PFSK-1 (cell line): ENCODE results near the gene MMRN1.

Experiments used
- FOXP2 ChIP-seq: optimal IDR thresholded peaks from 2 replicates; pipeline ENCODE3; 2011; ENCODE audit warnings: borderline replicate concordance, control low read depth, inconsistent platforms; ENCODE audit not compliant: insufficient read depth; ENCODE audit errors: extremely low read length, extremely low read depth
- POLR2AphosphoS5 ChIP-seq: IDR thresholded peaks from 2 replicates; pipeline ENCODE4 v1.6.1; 2012; ENCODE audit warnings: low read depth, mild to moderate bottlenecking, control low read depth, low read length, moderate library complexity
- REST ChIP-seq, 2 experiments: IDR thresholded peaks; 2 replicates each; pipeline versions ENCODE4 v1.6.1 to v1.8.0; 2011 to 2012; ENCODE audit warnings: low read depth in 2 of 2, low read length in 2 of 2, control low read depth in 1 of 2, inconsistent platforms in 1 of 2, mild to moderate bottlenecking in 1 of 2, moderate library complexity in 1 of 2; ENCODE audit not compliant: insufficient read depth in 1 of 2
- SIN3A ChIP-seq: IDR thresholded peaks from 2 replicates; pipeline ENCODE4 v1.6.1; 2012; ENCODE audit warnings: mild to moderate bottlenecking, low read length, moderate library complexity, borderline replicate concordance; ENCODE audit not compliant: insufficient read depth
- TAF1 ChIP-seq: IDR thresholded peaks from 2 replicates; pipeline ENCODE4 v1.6.1; 2012; ENCODE audit warnings: low read length, control low read depth, borderline replicate concordance; ENCODE audit not compliant: insufficient read depth

MMRN1 gene

GRCh38 chr4:89913623-89914022 lies 19.0 kb downstream of the MMRN1 start:
- no peak for TF ChIP-seq POLR2AphosphoS5
- TF ChIP-seq FOXP2, result no peak
- TF ChIP-seq SIN3A, result no peak
- TF ChIP-seq REST (IDR thresholded peaks at IDR 0.05; ENCODE audit: insufficient read depth in 1 of 2, low read depth in 2 of 2, low read length in 2 of 2), result no peak
- TF ChIP-seq TAF1, result no peak

DNA sequence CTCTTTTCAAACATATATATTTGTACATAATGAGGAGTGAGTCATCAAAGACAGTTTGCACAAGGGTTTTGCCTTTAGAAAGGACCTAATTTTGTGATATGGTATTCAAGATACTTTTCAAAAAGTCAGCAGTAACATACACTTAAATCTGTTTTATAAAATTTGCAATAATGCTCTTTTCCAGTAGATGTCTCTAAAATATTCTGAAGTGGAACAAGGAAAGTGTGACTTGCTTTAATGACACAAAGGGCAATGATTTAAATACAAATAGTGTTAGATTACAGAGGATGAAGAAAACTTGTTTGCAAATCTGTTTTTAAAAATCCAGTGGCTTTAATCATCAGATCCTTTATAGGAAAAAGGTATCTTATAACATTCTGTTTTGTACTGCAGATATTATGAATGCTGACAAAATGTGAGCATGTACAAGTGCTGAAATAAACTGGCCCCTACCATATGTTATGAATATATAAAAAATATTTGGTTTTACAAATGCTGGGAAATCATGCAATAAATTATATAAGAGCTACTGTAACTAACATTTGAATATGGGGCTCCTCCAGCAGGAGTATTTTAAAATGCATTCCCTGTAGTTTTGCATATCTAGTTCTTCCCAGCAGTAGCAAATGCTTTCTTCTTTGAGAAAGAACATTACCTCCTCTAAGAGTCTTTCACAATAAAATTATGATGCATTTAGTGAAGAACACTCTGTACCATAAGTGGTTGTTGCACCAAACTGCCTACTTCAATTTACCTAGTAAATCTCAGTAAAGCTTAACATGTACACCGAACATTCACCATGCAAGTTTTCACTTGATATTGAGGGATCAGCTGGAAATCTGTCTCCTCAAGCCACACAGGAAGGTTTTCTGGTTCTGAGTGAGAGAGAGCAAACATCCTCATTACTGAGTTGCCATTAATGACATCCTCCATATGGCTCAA lies 20.2 kb downstream of the MMRN1 start:
- no peak for TF ChIP-seq POLR2AphosphoS5
- no peak for TF ChIP-seq FOXP2
- TF ChIP-seq SIN3A, result no peak
- TF ChIP-seq REST (IDR thresholded peaks at IDR 0.05; ENCODE audit: insufficient read depth in 1 of 2, low read depth in 2 of 2, low read length in 2 of 2), result no peak
- TF ChIP-seq TAF1, result no peak

GRCh38 chr4:89915937-89916336 lies 21.3 kb downstream of the MMRN1 start:
- TF ChIP-seq SIN3A, result no peak

DNA sequence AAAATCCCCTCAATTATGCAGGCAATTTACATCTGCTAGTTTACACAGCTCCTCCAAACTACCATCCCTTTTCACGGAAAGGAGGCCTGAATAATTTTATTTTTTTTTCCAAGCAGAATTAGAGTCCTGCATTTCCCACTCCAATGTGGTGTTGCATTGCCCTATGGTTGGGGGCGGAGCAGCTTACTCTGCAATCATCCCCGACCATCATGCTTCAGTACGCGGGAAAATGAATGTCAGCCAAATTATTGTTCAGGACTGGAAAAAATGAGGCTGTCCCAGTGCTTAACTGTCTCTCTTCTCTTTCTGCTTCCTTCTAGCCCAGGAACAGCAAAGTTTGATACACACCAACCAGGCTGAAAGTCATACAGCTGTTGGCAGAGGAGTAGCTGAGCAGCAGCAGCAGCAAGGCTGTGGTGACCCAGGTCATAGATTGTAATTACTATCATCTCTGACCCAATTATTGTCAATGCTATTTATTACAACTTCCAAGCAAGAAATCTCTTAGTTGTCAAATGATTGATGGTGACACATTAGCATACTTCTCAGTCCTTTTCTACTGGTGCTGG lies 28.3 kb downstream of the MMRN1 start:
- TF ChIP-seq FOXP2, result no peak

- no peak for TF ChIP-seq TAF1
- TF ChIP-seq REST (IDR thresholded peaks at IDR 0.05; ENCODE audit: insufficient read depth in 1 of 2, low read depth in 2 of 2, low read length in 2 of 2), result no peak
These were observed 34.2 kb downstream of the MMRN1 start for GRCh38 chr4:89928838-89929237.

- TF ChIP-seq SIN3A (no peak), REST (IDR thresholded peaks at IDR 0.05; ENCODE audit: insufficient read depth in 1 of 2, low read depth in 2 of 2, low read length in 2 of 2) (no peak), POLR2AphosphoS5 (no peak), FOXP2 (no peak), TAF1 (no peak)
These were observed 34.9 kb downstream of the MMRN1 start for GRCh38 chr4:89929425-89930159.
